Fibroblast of lung (primary cell): Measurements from ENCODE around the gene FAM20B. TPM values are rescaled to one million over a fixed set of nuclear protein-coding genes. Genes with fewer than 3 reads are reported as not detected.
A peak's percentile ranks its signal among the peaks of the same experiment; 100 is the strongest.

Experiments used
- DNase-seq, 2 donors: peaks; one replicate each; pipeline versions ENCODE4 v3.0.0 to v3.0.0-alpha.2; 2010; ENCODE audit warnings: low read depth in 2 of 2
- H2AFZ ChIP-seq: 2 replicates; pipeline ENCODE4 v1.5.1; 2012; ENCODE audit warnings: low read length, control low read depth, inconsistent platforms
- H3K27ac ChIP-seq: 2 replicates; pipeline ENCODE4 v1.5.1; 2011; ENCODE audit warnings: low read length, control low read depth; ENCODE audit not compliant: insufficient read depth
- H3K27me3 ChIP-seq: 2 replicates; pipeline ENCODE4 v1.5.1; 2011; ENCODE audit warnings: mild to moderate bottlenecking, low read length; ENCODE audit not compliant: control insufficient read depth, insufficient read depth
- H3K36me3 ChIP-seq: 2 replicates; pipeline ENCODE4 v1.5.1; 2011; ENCODE audit warnings: low read length; ENCODE audit not compliant: control insufficient read depth, insufficient read depth
- H3K4me1 ChIP-seq: 2 replicates; pipeline ENCODE4 v1.5.1; 2011; ENCODE audit warnings: low read length; ENCODE audit not compliant: control insufficient read depth, insufficient read depth; ENCODE audit errors: extremely low read depth
- H3K4me2 ChIP-seq: 2 replicates; pipeline ENCODE4 v1.5.1; 2011; ENCODE audit warnings: low read length, control low read depth; ENCODE audit not compliant: insufficient read depth; ENCODE audit errors: extremely low read depth
- H3K4me3 ChIP-seq, 4 experiments: fragments of 200-600 bp in 1 of 4; sonication (generic) in 1 of 4; replicated peaks in 1 of 4; 2 replicates each; pipeline ENCODE4 v1.5.1; 2011 to 2016; ENCODE audit warnings: low read length in 4 of 4, low read depth in 3 of 4, mild to moderate bottlenecking in 3 of 4, control low read depth in 2 of 4, inconsistent platforms in 1 of 4, mixed read lengths in 1 of 4; ENCODE audit not compliant: insufficient read depth in 1 of 4; ENCODE audit errors: control extremely low read depth in 1 of 4
- H3K79me2 ChIP-seq: 2 replicates; pipeline ENCODE4 v1.5.1; 2012; ENCODE audit warnings: mild to moderate bottlenecking, low read length, inconsistent platforms; ENCODE audit not compliant: control insufficient read depth, insufficient read depth
- H3K9ac ChIP-seq: 2 replicates; pipeline ENCODE4 v1.5.1; 2011; ENCODE audit warnings: mild to moderate bottlenecking, low read length, control low read depth; ENCODE audit not compliant: insufficient read depth
- H3K9me3 ChIP-seq: 2 replicates; pipeline ENCODE4 v1.5.1; 2012; ENCODE audit warnings: low read depth, low read length; ENCODE audit not compliant: control insufficient read depth, insufficient read depth
- H4K20me1 ChIP-seq: 2 replicates; pipeline ENCODE4 v1.5.1; 2011; ENCODE audit warnings: low read length; ENCODE audit not compliant: control insufficient read depth, insufficient read depth; ENCODE audit errors: extremely low read depth
- CTCF ChIP-seq, 2 donors: IDR thresholded peaks in 1 of 2; conservative IDR thresholded peaks in 1 of 2; 1 replicate in 1 of 2; 2 replicates in 1 of 2; pipeline ENCODE4 v1.5.1; 2011 to 2012; ENCODE audit warnings: low read length in 2 of 2, control low read depth in 1 of 2, inconsistent platforms in 1 of 2, low read depth in 1 of 2, mild to moderate bottlenecking in 1 of 2
- EZH2 ChIP-seq: IDR thresholded peaks from 2 replicates; pipeline ENCODE4 v1.5.1; 2012; ENCODE audit warnings: low read length, control low read depth, mild to moderate bottlenecking; ENCODE audit errors: missing control alignments
- polyA plus RNA-seq, 2 donors: library from polyadenylated mRNA; depleted of rRNA in 1 of 2; stranded (reverse) in 1 of 2; unstranded in 1 of 2; fragments of >200 nt; gene quantifications; 2 replicates each; pipeline ENCODE4 v1.2.1, GENCODE V29; 2011 to 2012; ENCODE audit warnings: missing spikeins in 1 of 2
- total RNA-seq: library from RNA; depleted of rRNA; stranded (reverse); fragments of >200 nt; gene quantifications from 2 replicates; pipeline ENCODE4 v1.2.1, GENCODE V29; 2014

The FAM20B gene
- total and polyA plus RNA-seq, 2 donors (not counting 1 experiment from before 2014, with no cell fraction given): 42.1 to 45.2 TPM

GRCh38 chr1:179053486-179053885 is 27.8 kb downstream of the FAM20B start:
- no peaks in the 10 kb centered on the region for H3K79me2 ChIP-seq
- TF ChIP-seq EZH2 (no peak), CTCF (conservative IDR thresholded peaks at IDR 0.05 in 1 of 2, IDR thresholded peaks at IDR 0.05 in 1 of 2; ENCODE audit: low read depth in 1 of 2, low read length in 2 of 2) (no peak)
- no peaks in the 10 kb centered on the region for H3K9me3 ChIP-seq

DNA sequence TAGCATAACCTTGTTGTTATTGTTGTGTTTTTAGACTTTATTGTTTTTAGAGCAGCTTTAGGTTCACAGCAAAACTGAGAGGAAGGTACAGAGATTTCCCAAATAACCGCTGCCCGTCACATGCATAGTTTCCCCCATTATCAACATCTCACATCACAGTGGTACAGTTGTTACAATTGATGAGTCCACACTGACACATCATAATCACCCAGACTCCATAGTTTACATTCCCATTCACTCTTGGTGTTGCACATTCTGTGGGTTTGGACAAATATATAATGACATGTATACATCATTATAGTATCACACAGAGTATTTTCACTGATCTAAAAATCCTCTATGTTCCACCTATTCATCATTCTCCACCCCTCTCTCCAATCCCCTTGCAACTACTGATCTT is 30.2 kb downstream of the FAM20B start:
- peaks cover 6% of the 10 kb centered on the region for H3K4me1 ChIP-seq
- DNase-seq: no peak
- TF ChIP-seq EZH2 (no peak), CTCF (conservative IDR thresholded peaks at IDR 0.05 in 1 of 2, IDR thresholded peaks at IDR 0.05 in 1 of 2; ENCODE audit: low read depth in 1 of 2, low read length in 2 of 2) (no peak)
- no peak overlapping the region for H3K4me2 ChIP-seq
- no peaks in the 10 kb centered on the region for H4K20me1 ChIP-seq
- H3K4me3 ChIP-seq: no peak overlapping the region
- no peaks in the 10 kb centered on the region for H3K36me3 ChIP-seq
- H3K27me3 ChIP-seq: no peaks in the 10 kb centered on the region
- no peaks in the 10 kb centered on the region for H3K9me3 ChIP-seq
- H3K79me2 ChIP-seq: no peaks in the 10 kb centered on the region
- no peak overlapping the region for H2AFZ ChIP-seq
- no peak overlapping the region for H3K9ac ChIP-seq
- H3K27ac ChIP-seq: no peak overlapping the region

More at GRCh38 chr1:179053486-179053885, 27.8 kb downstream of the FAM20B start:
- Histone ChIP-seq H3K36me3 (no peaks in the 10 kb centered on the region), H3K9ac (no peak overlapping the region), H3K4me1 (peaks cover 3% of the 10 kb centered on the region), H2AFZ (no peak overlapping the region), H3K4me3 (no peak overlapping the region), H3K27ac (no peak overlapping the region), H3K4me2 (no peak overlapping the region), H4K20me1 (no peaks in the 10 kb centered on the region), H3K27me3 (no peaks in the 10 kb centered on the region)
- DNase-seq: no peak

DNA sequence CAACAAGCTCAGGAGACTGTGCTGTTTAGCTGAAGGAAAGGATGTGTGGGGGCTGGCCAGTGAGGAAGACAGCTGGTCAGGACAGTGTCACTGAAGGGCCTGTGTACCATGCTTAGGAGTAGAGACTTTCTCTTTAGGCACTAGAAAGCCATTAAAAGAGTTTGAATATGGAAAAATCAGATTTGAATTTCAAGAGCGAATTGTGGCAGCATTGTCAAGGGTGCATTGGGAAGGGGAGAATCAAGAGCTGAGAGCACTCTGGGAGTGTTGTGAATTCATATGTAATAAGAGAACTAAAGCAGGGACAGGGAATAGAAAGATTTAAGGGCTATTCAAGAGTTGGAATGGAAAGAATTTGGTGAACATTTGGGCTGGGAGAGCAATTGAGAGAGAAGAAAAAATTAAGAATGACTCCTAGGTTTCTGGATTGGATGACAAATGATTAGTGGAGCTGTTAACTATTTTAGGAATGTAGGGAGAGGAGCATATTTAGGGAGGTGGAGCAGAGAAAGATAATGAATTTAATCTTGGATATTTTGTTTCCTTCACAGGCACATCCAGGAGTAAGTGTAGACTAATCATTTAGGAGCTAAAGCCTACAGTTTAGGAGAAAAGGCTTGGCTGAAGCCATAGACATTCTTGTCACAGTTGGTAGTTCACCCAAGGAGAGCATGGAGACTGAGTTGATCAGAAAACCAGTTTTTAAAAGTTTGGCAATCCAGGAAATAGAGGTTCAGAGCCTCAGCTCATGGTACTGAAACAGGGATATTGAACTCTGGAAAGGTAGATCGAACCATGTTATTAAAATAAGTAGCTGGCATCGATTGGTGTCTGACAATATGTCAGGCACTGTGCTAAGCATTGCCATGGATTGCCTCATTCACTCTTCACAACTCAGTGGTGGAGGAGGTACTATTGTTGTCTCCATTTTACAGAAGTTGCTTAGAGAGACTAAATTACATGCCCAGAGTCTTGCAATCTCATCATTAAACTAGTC is 33.1 kb downstream of the FAM20B start:
- H3K27me3 ChIP-seq: no peaks in the 10 kb centered on the region
- H3K4me1 ChIP-seq: peaks cover 6% of the 10 kb centered on the region
- H3K9me3 ChIP-seq: no peaks in the 10 kb centered on the region
- H3K27ac ChIP-seq: peak overlapping the region; percentile 24
- TF ChIP-seq EZH2 (no peak), CTCF (conservative IDR thresholded peaks at IDR 0.05 in 1 of 2, IDR thresholded peaks at IDR 0.05 in 1 of 2; ENCODE audit: low read depth in 1 of 2, low read length in 2 of 2) (no peak)
- peaks cover under 1% of the 10 kb centered on the region for H3K36me3 ChIP-seq
- H3K9ac ChIP-seq: no peak overlapping the region
- no peaks in the 10 kb centered on the region for H3K79me2 ChIP-seq
- H3K4me2 ChIP-seq: peak overlapping the region; percentile 34
- no peak overlapping the region for H2AFZ ChIP-seq
- H4K20me1 ChIP-seq: no peaks in the 10 kb centered on the region
- peak in 1 of 2 donors; percentile 64 for DNase-seq
- no peak overlapping the region for H3K4me3 ChIP-seq
